Caco-2 (cell line): Measurements from ENCODE around the gene SPSB3. TPM values are rescaled to one million over a fixed set of nuclear protein-coding genes. Genes with fewer than 3 reads are reported as not detected.
A peak's percentile ranks its signal among the peaks of the same experiment; 100 is the strongest.

Source experiments
- BruUV-seq: library from RNA; stranded (reverse); fragments of 400-500 nt; replicated peaks from 2 replicates; lab custom pipeline; 2021; lab: Mats Ljungman, UMichigan
- CTCF ChIA-PET: fragments of 300-600 bp; sonication (Branson Sonifier 250); formaldehyde crosslinking; loops from one replicate; lab custom pipeline; 2022; ENCODE audit warnings: antibody characterized with exemption; lab: Charles Lee
- POLR2A ChIA-PET: fragments of 300-600 bp; sonication (Branson Sonifier 250); formaldehyde crosslinking; loops from one replicate; lab custom pipeline; 2022; ENCODE audit warnings: antibody characterized with exemption; lab: Charles Lee
- DNase-seq, 2 experiments: peaks; one replicate each; pipeline versions ENCODE4 v3.0.0 to v3.0.0-alpha.2; 2020 to 2022
- H3K27me3 ChIP-seq: replicated peaks from 2 replicates; pipeline ENCODE4 v1.6.0; 2011; ENCODE audit warnings: low read length; ENCODE audit not compliant: control insufficient read depth, insufficient read depth
- H3K36me3 ChIP-seq: 2 replicates; pipeline ENCODE4 v1.5.1; 2011; ENCODE audit warnings: low read length; ENCODE audit not compliant: control insufficient read depth, insufficient read depth
- H3K4me1 ChIP-seq: fragments of 250-450 bp; sonication (Bioruptor Pico); 2 replicates; pipeline ENCODE4 v1.5.1; 2020; ENCODE audit warnings: mild to moderate bottlenecking
- H3K4me3 ChIP-seq: 2 replicates; pipeline ENCODE4 v1.5.1; 2011; ENCODE audit warnings: low read depth, mild to moderate bottlenecking, control low read depth, low read length
- H3K9me3 ChIP-seq: fragments of 250-450 bp; sonication (Bioruptor Pico); 2 replicates; pipeline ENCODE4 v1.5.1; 2020; ENCODE audit warnings: mild to moderate bottlenecking, moderate library complexity
- H3K27ac Mint-ChIP-seq: one replicate; pipeline ENCODE4 v1.8.0; 2022; ENCODE audit warnings: mixed read lengths; ENCODE audit not compliant: unreplicated experiment
- H3K27me3 Mint-ChIP-seq: one replicate; pipeline ENCODE4 v1.8.0; 2022; ENCODE audit warnings: mixed read lengths; ENCODE audit not compliant: insufficient read depth, unreplicated experiment
- H3K36me3 Mint-ChIP-seq: one replicate; pipeline ENCODE4 v1.8.0; 2022; ENCODE audit warnings: mild to moderate bottlenecking, mixed read lengths; ENCODE audit not compliant: insufficient read depth, unreplicated experiment
- H3K4me1 Mint-ChIP-seq: one replicate; pipeline ENCODE4 v1.8.0; 2022; ENCODE audit warnings: low read depth, mixed read lengths; ENCODE audit not compliant: unreplicated experiment
- H3K4me3 Mint-ChIP-seq: one replicate; pipeline ENCODE4 v1.8.0; 2022; ENCODE audit warnings: mild to moderate bottlenecking, moderate library complexity, mixed read lengths; ENCODE audit not compliant: unreplicated experiment
- H3K9me3 Mint-ChIP-seq: one replicate; pipeline ENCODE4 v1.8.0; 2022; ENCODE audit warnings: mixed read lengths; ENCODE audit not compliant: unreplicated experiment
- intact Hi-C: fragments of 100-400 bp; cut with micrococcal nuclease; formaldehyde crosslinking; loops from one replicate; pipeline ENCODE4 v1.10.0; 2022; ENCODE audit not compliant: unreplicated experiment
- total RNA-seq: library from RNA; stranded (reverse); gene quantifications from 2 replicates; pipeline ENCODE4 v1.2.3, GENCODE V29; 2022
- TF ChIP-seq, protein P1 (sequence below), 2 experiments: fragments of 200-600 bp in 1 of 2; IDR thresholded peaks; 1 replicate in 1 of 2; 2 replicates in 1 of 2; pipeline versions ENCODE4 v1.5.1 to v1.8.0; 2011 to 2022; ENCODE audit warnings: antibody characterized with exemption in 1 of 2, control low read depth in 1 of 2, inconsistent platforms in 1 of 2, low read depth in 1 of 2, low read length in 1 of 2, mild to moderate bottlenecking in 1 of 2, moderate library complexity in 1 of 2; ENCODE audit not compliant: insufficient read depth in 1 of 2, severe bottlenecking in 1 of 2, unreplicated experiment in 1 of 2

The SPSB3 gene
- total RNA-seq, 1 experiment from 2014 or later = 28.0 TPM

DNA sequence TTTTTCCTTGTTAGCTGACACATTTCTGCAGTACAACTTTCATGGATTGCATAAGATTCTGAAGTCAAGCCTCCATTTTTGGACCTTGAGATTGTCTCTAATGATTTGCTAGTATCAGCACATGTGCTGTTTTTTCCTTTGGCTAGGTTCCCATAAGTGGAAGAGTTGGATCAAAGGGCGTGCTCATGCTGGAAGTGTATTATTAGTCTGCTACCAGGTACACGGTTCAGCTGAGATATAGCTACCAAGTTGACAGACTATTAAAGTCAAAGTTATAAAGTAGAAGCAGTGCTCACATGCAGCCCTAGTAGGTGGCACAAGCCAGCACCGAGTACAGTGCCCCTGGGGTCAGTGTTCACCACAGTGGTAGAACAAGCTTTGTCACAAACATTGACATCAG is 47.8 kb upstream of the SPSB3 start:
- no TSS peak for BruUV-seq
- intact Hi-C loops = no loop called here

DNA sequence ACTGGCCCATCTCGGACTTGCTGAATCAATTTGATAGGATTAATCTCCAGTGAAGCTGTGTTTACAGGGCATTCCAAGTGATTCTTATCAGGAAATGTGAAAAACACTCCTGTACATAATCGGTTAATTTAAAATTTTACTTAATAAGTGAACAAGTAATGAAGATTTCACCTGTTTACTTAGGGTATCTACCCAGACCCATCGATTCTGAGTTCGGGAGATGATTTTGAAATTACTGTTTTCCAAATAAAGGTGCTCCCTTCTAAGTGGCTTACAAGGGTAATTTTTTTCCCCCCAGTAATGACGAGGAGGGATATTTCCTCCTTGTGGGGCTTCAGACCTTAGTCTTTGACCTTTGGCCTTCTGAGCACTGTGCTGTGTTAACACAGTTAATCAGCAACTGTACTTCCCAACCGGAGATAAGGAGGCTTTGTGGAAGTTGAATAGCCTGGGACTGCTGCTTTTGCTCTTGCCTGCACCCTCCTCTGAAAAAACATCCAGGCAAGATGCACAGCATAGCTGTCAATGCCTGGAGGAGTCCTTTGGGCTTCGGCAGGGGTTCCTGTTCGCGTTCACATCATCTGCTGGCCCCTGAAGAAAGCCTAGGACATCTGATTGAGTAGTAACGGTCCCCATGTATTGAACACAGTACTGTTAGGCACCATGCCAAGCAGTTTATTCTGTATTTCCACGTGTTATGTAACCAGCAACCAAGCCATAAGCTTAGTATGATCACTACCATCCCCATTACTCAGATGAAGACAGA is 46.5 kb upstream of the SPSB3 start:
- Histone ChIP-seq H3K9me3 (no peaks in the 10 kb centered on the region), H3K27me3 (no peaks in the 10 kb centered on the region), H3K4me3 (peak overlapping the region; percentile 76), H3K36me3 (no peaks in the 10 kb centered on the region), H3K4me1 (peaks cover 13% of the 10 kb centered on the region; the same call in 1 of the 2 replicates)
- H3K9me3 Mint-ChIP-seq = no peaks in the 10 kb centered on the region
- CTCF ChIA-PET = no interaction called here
- no peak overlapping the region for H3K27ac Mint-ChIP-seq
- POLR2A ChIA-PET = no interaction called here
- BruUV-seq = no TSS peak
- H3K27me3 Mint-ChIP-seq = no peaks in the 10 kb centered on the region
- TF ChIP-seq, protein P1, sequence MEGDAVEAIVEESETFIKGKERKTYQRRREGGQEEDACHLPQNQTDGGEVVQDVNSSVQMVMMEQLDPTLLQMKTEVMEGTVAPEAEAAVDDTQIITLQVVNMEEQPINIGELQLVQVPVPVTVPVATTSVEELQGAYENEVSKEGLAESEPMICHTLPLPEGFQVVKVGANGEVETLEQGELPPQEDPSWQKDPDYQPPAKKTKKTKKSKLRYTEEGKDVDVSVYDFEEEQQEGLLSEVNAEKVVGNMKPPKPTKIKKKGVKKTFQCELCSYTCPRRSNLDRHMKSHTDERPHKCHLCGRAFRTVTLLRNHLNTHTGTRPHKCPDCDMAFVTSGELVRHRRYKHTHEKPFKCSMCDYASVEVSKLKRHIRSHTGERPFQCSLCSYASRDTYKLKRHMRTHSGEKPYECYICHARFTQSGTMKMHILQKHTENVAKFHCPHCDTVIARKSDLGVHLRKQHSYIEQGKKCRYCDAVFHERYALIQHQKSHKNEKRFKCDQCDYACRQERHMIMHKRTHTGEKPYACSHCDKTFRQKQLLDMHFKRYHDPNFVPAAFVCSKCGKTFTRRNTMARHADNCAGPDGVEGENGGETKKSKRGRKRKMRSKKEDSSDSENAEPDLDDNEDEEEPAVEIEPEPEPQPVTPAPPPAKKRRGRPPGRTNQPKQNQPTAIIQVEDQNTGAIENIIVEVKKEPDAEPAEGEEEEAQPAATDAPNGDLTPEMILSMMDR (IDR thresholded peaks at IDR 0.05; ENCODE audit: insufficient read depth in 1 of 2, low read depth in 1 of 2, low read length in 1 of 2, severe bottlenecking in 1 of 2, unreplicated experiment in 1 of 2) = no peak
- peaks cover 10% of the 10 kb centered on the region for H3K36me3 Mint-ChIP-seq
- peak overlapping the region; percentile 87 for H3K4me3 Mint-ChIP-seq
- no peaks in the 10 kb centered on the region for H3K4me1 Mint-ChIP-seq
- intact Hi-C loops = no loop called here
- DNase-seq = peak in 1 of 2 experiments; percentile 38

More for the DNA sequence above, 47.8 kb upstream of the SPSB3 start:
- H3K9me3 Mint-ChIP-seq = no peaks in the 10 kb centered on the region
- TF ChIP-seq, protein P1 (IDR thresholded peaks at IDR 0.05; ENCODE audit: insufficient read depth in 1 of 2, low read depth in 1 of 2, low read length in 1 of 2, severe bottlenecking in 1 of 2, unreplicated experiment in 1 of 2) = no peak
- H3K9me3 ChIP-seq = no peaks in the 10 kb centered on the region
- no peak overlapping the region for H3K4me3 Mint-ChIP-seq
- H3K4me1 ChIP-seq = peaks cover 13% of the 10 kb centered on the region; the same call in 1 of the 2 replicates
- no peaks in the 10 kb centered on the region for H3K27me3 Mint-ChIP-seq
- no peaks in the 10 kb centered on the region for H3K27me3 ChIP-seq
- peaks cover 10% of the 10 kb centered on the region for H3K36me3 Mint-ChIP-seq
- H3K4me3 ChIP-seq = no peak overlapping the region
- H3K36me3 ChIP-seq = no peaks in the 10 kb centered on the region
- DNase-seq = no peak
- H3K4me1 Mint-ChIP-seq = no peaks in the 10 kb centered on the region
- H3K27ac Mint-ChIP-seq = no peak overlapping the region
- CTCF ChIA-PET = no interaction called here
- POLR2A ChIA-PET = interaction anchor here (0.6 kb wide), 1 partner anchor 111 kb away, joined by 6 read pairs; no protein-coding TSS in a partner anchor

DNA sequence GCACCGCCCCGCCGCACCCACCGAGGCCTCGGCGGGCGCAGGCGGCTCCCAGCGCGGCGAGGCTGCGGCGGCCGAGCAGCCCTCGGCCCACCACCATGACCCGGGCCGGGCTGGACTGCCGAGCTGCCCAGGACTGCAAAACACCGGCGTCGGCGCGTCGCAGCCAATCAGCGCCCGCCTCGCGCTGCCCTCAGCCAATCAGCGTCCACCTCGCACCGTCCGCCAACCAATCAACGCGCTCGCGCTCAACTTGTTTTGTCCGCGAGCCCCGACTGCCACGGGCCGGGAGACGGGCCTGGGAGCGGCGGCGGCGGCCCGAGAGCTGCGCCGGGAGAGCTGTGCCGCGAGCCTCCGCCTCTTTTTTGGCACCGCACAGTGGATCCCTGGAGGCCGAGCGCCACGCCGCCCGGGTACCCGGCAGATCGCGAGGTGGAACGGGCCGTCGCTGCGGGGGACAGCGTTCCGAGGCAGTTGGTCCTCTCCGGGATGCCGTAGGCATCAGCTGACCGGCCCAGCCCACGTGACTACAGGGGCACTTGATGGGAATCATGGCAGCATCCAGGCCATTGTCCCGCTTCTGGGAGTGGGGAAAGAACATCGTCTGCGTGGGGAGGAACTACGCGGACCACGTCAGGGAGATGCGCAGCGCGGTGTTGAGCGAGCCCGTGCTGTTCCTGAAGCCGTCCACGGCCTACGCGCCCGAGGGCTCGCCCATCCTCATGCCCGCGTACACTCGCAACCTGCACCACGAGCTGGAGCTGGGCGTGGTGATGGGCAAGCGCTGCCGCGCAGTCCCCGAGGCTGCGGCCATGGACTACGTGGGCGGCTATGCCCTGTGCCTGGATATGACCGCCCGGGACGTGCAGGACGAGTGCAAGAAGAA is 44.6 kb upstream of the SPSB3 start, which contains the start of the genes FAHD1 and HAGH:
Gene FAHD1, plus strand, starts transcription at position 516 of the 883 bp plus-strand sequence. Its CDS starts 33 bp downstream, at position 549.
Gene HAGH, minus strand, starts transcription at position 135 of the 883 bp plus-strand sequence. Its CDS starts 38 bp downstream, at position 97.
- H3K4me3 ChIP-seq = peak within 1 kb of the TSS; percentile 76
- CTCF ChIA-PET = interaction anchor here (0.8 kb wide), 1 partner anchor 44 kb away, joined by 3 read pairs; the partner anchor contains the start of genes NUBP2 and SPSB3
- TF ChIP-seq, protein P1 (IDR thresholded peaks at IDR 0.05; ENCODE audit: insufficient read depth in 1 of 2, low read depth in 1 of 2, low read length in 1 of 2, severe bottlenecking in 1 of 2, unreplicated experiment in 1 of 2) = no peak
- peak within 1 kb of the TSS; percentile 87 for H3K4me3 Mint-ChIP-seq
- intact Hi-C loops = no loop called here
- peaks cover 1% of the 10 kb centered on the region; the same call in 1 of the 2 replicates for H3K36me3 ChIP-seq
- no peaks in the 10 kb centered on the region for H3K27me3 Mint-ChIP-seq
- H3K9me3 Mint-ChIP-seq = no peaks in the 10 kb centered on the region
- H3K9me3 ChIP-seq = no peaks in the 10 kb centered on the region
- no peaks in the 10 kb centered on the region for H3K4me1 Mint-ChIP-seq
- no peaks in the 10 kb centered on the region for H3K27me3 ChIP-seq
- POLR2A ChIA-PET = interaction anchor here (0.6 to 1.5 kb wide), 5 partner anchors 44 to 1136 kb away, joined by 3 to 14 read pairs (median 5); partner anchors contain the start of genes NUBP2, RPS2, SPSB3 and TRAF7
- peaks cover 10% of the 10 kb centered on the region for H3K36me3 Mint-ChIP-seq
- peak; percentile 90 to 94 for DNase-seq
- peaks cover 10% of the 10 kb centered on the region; the same call in 1 of the 2 replicates for H3K4me1 ChIP-seq
- BruUV-seq = no TSS peak
- H3K27ac Mint-ChIP-seq = peak within 1 kb of the TSS; percentile 86
